Measurements from ENCODE around the gene CD58.
A peak's percentile ranks its signal among the peaks of the same experiment; 100 is the strongest.

DNA sequence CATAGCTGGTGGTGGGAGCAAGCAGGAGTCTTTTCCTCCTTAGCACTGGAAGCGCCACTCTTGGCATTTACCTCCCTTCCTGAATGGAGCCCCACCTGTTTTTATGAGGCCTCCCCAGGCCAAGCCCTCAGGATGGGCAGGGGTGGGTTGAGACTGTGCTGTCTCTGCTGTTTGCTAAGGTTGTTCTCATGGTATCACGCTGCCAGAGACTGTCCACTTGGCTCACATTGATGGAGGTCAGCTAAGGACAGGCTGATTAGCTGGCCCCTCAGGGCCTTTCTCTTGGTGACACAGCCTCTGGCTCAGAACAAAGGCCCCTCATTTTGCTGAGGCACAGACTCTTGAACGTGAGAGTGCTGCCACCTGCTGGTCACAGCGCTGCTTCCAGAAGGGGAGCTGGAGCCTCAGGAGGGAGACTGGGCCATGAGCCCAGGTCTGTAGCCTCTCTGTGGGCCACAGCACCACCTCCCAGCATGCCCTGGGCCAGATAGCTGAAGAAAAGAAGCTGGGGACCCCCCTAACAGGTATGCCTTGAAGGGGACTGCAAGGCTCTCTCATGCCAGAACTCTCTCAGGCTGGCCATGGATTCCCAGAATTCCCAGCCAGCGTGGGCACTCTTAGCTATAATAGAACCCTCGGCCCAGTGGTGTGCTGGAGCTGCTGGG lies 85.6 kb downstream of the CD58 start:
- TF ChIP-seq POLR2A (IDR thresholded peaks at IDR 0.05; ENCODE audit: low read depth, low read length) = no peak
- peak; percentile 90 for TF ChIP-seq CTCF (conservative IDR thresholded peaks at IDR 0.05; ENCODE audit: low read depth, low read length)
